Natural killer cell treated with Interleukin-12 subunit alpha and Interleukin-12 subunit beta and Interleukin-15 and Interleukin-18, amount 100 ng/mL, for 72 hours (primary cell): Measurements from ENCODE around the gene PRLR. TPM values are rescaled to one million over a fixed set of nuclear protein-coding genes. Genes with fewer than 3 reads are reported as not detected.
"Not testable (repeated sequence)": the region's sequence is repeated elsewhere in the genome, so short reads cannot be mapped to it uniquely, and the experiment has no call there.

Source experiments
- ATAC-seq, 2 donors: fragments of 150-1000 bp; cut with Tn5 transposase in 1 of 2; sonication (Bioruptor Pico), chemical (Tn5 transposase) in 1 of 2; 2 replicates each; pipeline ENCODE4 v1.10.0; 2021
- DNase-seq: peaks from one replicate; pipeline ENCODE4 v3.0.0; 2022; ENCODE audit warnings: low spot score
- H3K27ac Mint-ChIP-seq, 2 donors: 1 replicate in 1 of 2; 2 replicates in 1 of 2; pipeline ENCODE4 v1.8.0; 2022; ENCODE audit warnings: mixed read lengths in 2 of 2, mild to moderate bottlenecking in 1 of 2, moderate library complexity in 1 of 2
- H3K27me3 Mint-ChIP-seq, 2 donors: 1 replicate in 1 of 2; 2 replicates in 1 of 2; pipeline ENCODE4 v1.8.0; 2022; ENCODE audit warnings: mixed read lengths in 2 of 2
- H3K36me3 Mint-ChIP-seq: one replicate; pipeline ENCODE4 v1.8.0; 2022; ENCODE audit warnings: mixed read lengths
- H3K4me1 Mint-ChIP-seq, 2 donors: 1 replicate in 1 of 2; 2 replicates in 1 of 2; pipeline ENCODE4 v1.8.0; 2022; ENCODE audit warnings: low read depth in 2 of 2, mixed read lengths in 2 of 2, mild to moderate bottlenecking in 1 of 2
- H3K4me3 Mint-ChIP-seq: one replicate; pipeline ENCODE4 v1.8.0; 2022; ENCODE audit warnings: mixed read lengths
- H3K9me3 Mint-ChIP-seq: 2 replicates; pipeline ENCODE4 v1.8.0; 2022; ENCODE audit warnings: mixed read lengths
- total RNA-seq, 2 donors: library from RNA; stranded (reverse); gene quantifications; one replicate each; pipeline ENCODE4 v1.2.3, GENCODE V29; 2022

Gene PRLR
- total RNA-seq, 2 donors from 2014 or later, result not detected

DNA sequence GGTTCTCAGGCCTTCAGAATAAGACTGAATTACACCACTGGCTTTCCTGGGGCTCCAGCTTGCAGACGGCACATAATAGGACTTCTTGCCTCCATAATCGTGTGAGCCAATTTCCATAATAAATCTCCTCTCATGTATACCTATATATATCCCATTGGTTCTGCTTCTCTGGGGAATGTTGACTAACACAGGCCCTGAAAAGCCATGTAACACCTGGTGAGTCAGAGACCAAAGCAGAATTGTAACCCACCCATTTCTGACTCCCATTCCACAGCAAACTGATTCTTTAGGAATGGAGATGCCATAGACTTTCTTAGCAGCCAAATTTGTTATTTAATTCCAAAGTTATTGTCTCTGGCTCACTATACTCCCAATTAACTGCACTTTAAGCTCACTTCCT, 97.1 kb downstream of the PRLR start:
- Mint-ChIP-seq H3K4me1 (no peaks in the 10 kb centered on the region), H3K9me3 (peaks cover 7% of the 10 kb centered on the region), H3K27ac (no peak overlapping the region), H3K36me3 (no peaks in the 10 kb centered on the region), H3K27me3 (peaks cover 4 to 7% of the 10 kb centered on the region in 2 donors), H3K4me3 (no peak overlapping the region)
- no peak for ATAC-seq
- no peak for DNase-seq

DNA sequence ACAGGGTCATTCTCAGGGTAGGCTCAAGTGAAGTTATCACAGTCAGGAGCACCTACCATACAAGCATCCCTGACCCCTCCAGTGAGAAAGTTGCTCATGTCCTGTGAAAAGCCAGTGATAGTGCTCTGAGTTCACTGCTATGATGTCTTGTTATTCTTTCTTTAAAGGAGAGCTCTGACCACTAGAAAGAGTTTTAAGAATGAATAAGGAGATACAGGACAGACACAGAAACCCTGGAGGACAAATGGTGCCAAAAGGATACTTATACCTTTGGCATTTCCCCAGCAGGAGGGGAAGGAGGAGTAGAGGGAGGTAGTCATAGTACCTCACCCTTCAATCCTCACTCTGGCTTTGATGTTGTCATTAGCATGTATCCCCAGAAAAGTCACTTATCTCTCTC, 98.6 kb downstream of the PRLR start:
- no peak for DNase-seq
- peaks cover 4 to 7% of the 10 kb centered on the region in 2 donors for H3K27me3 Mint-ChIP-seq
- H3K9me3 Mint-ChIP-seq, result peaks cover 4% of the 10 kb centered on the region
- H3K27ac Mint-ChIP-seq, result no peak overlapping the region
- H3K36me3 Mint-ChIP-seq, result no peaks in the 10 kb centered on the region
- H3K4me1 Mint-ChIP-seq, result no peaks in the 10 kb centered on the region
- no peak for ATAC-seq
- H3K4me3 Mint-ChIP-seq, result no peak overlapping the region

DNA sequence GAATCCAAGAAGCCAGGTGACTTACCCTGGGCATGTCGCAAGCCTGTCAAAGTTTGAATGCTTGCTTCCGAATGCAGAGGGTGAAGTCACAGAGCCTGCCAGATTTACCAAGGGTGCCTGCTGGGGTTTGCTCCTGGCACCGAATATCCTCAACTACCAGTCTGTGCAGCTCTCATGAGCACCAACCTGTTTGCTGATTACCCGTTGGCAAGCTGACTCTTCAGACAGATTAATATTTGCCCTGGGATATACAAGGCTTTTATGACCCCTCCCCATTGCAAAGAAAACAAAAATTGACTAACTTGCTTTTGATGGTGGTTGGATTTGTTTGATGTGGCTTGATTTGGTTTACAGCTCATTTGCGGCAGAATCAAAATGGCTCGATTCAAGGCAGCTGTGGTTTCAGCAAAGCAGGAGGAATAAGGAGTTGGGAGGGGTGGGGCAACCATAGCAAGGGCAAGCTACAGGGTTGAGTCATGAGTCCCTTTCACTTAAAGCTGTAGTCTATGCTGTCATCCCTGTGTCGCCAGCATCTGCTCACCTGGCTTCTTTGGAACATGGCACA, 100.3 kb downstream of the PRLR start:
- H3K9me3 Mint-ChIP-seq, result peaks cover 4% of the 10 kb centered on the region
- no peak overlapping the region for H3K27ac Mint-ChIP-seq
- no peak overlapping the region for H3K4me3 Mint-ChIP-seq
- DNase-seq, result no peak
- peak in 1 of 2 donors; percentile 62 for ATAC-seq
- H3K36me3 Mint-ChIP-seq, result no peaks in the 10 kb centered on the region
- no peaks in the 10 kb centered on the region for H3K4me1 Mint-ChIP-seq
- H3K27me3 Mint-ChIP-seq, result peaks cover 4 to 7% of the 10 kb centered on the region in 2 donors

DNA sequence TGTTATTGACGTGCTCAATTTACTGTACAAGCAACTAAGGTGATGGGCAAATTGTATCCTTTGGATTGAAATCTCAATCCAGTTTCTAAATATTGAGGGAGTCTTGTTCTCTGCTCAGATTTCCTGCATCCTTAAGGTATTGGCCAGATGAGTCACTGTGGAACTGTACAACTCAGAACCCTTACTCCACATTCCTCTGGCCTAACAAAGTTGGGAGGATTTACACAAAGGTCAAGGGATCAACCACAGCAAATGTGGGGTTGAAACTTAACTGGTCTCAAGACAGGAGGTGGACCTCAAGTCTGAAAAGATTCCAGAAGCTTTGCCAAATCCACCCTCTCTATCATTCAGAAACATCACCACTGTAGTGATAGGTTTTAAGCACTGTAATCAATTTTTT, 101.0 kb downstream of the PRLR start:
- peaks cover 4 to 7% of the 10 kb centered on the region in 2 donors for H3K27me3 Mint-ChIP-seq
- H3K4me1 Mint-ChIP-seq, result no peaks in the 10 kb centered on the region
- H3K4me3 Mint-ChIP-seq, result no peak overlapping the region
- peaks cover 4% of the 10 kb centered on the region for H3K9me3 Mint-ChIP-seq
- no peaks in the 10 kb centered on the region for H3K36me3 Mint-ChIP-seq
- no peak overlapping the region for H3K27ac Mint-ChIP-seq
- DNase-seq (no peak), ATAC-seq (no peak)

DNA sequence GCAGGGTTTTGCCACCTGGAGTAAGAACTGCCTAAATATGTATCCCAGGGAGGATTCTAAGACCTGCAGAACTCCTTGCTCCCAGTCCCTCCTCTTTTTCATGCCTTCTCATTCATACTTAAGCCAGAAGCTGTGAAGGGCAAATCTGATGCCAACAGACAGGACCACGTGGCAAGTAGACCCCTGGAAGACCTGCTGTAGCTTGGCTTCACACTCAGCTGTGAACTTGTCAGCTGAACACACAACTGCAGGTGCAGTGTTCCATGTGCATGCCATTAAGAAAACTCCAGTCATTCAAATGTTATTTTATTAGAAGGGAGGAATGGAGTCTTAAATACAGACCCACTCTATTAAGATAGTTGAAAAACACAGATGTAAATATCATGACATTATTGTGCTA, 103.3 kb downstream of the PRLR start:
- Mint-ChIP-seq H3K4me1 (no peaks in the 10 kb centered on the region), H3K27me3 (peaks cover 4 to 7% of the 10 kb centered on the region in 2 donors)
- ATAC-seq, result no peak

DNA sequence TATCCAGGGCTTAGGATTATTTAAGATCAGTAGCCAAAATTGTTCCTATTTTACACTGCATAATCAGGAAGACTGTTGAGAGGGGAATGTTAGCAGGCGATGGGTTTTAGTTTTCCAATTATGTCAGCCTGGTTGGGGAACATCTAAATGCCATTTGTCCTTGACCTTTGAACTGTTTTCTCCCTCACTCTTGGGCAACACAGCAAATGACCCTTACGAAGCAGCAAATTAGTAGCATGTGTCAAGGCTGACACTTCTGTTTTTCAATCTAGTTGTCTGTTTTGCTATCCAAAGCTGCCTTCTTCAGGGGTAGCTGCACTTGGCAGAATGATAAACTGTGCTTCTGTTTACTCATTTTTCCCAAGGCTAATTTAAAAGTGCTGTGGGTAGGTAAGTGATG, 104.5 kb downstream of the PRLR start:
- no peak for DNase-seq
- no peaks in the 10 kb centered on the region for H3K36me3 Mint-ChIP-seq
- H3K27ac Mint-ChIP-seq, result no peak overlapping the region
- peaks cover 4 to 7% of the 10 kb centered on the region in 2 donors for H3K27me3 Mint-ChIP-seq
- no peak for ATAC-seq
- H3K9me3 Mint-ChIP-seq, result peaks cover 6% of the 10 kb centered on the region
- H3K4me3 Mint-ChIP-seq, result no peak overlapping the region
- no peaks in the 10 kb centered on the region for H3K4me1 Mint-ChIP-seq

More for the DNA sequence above, 103.3 kb downstream of the PRLR start:
- H3K36me3 Mint-ChIP-seq, result no peaks in the 10 kb centered on the region
- no peak overlapping the region for H3K4me3 Mint-ChIP-seq
- H3K9me3 Mint-ChIP-seq, result peaks cover 6% of the 10 kb centered on the region
- DNase-seq, result no peak
- no peak overlapping the region for H3K27ac Mint-ChIP-seq

DNA sequence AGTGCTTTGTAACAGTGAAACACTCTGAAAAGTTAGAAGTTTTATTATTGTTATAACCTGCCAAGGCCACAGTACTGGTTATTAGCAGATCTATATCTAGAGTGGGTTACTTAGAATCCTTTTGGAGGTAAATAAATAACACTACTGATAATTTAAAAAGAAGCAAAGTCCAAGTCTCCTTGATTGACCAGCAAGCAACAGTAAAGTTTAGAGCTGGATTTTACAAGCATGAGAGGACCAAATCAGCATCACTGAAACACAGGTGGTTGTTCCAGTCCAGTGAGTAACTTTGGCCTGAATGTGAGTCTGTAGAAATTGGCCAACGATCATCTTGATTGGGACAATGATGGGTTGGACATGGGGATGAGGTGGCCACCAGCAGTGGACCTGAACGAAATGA, 105.4 kb downstream of the PRLR start:
- Mint-ChIP-seq H3K9me3 (peaks cover 2% of the 10 kb centered on the region), H3K4me1 (no peaks in the 10 kb centered on the region), H3K36me3 (no peaks in the 10 kb centered on the region), H3K27ac (no peak overlapping the region), H3K4me3 (no peak overlapping the region), H3K27me3 (peaks cover 0 to 4% of the 10 kb centered on the region in 2 donors)
- DNase-seq (no peak), ATAC-seq (no peak)

DNA sequence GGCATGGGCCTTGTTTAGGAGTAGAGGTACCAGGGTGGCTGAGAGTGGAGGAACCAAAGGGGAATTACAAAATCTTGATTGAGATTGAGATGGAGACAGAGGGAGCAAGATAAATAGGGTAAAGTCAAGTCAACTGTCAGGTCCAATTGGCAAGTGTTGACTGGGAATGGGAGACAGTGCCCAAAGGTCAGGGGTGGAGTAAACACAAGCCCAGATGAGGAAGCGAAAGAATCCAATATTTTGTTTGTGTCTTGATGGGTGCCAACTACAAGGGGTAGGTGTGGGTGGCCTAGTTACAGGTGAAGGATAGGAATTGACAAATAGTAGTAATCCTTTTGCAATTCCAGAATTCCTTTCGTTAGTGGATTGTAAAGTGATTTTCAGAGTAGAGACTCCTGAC, 107.5 kb downstream of the PRLR start:
- Mint-ChIP-seq H3K27me3 (no peaks in the 10 kb centered on the region), H3K4me3 (no peak overlapping the region), H3K36me3 (no peaks in the 10 kb centered on the region), H3K9me3 (peaks cover 2% of the 10 kb centered on the region), H3K4me1 (no peaks in the 10 kb centered on the region), H3K27ac (no peak overlapping the region)
- DNase-seq, result no peak
- no peak for ATAC-seq

DNA sequence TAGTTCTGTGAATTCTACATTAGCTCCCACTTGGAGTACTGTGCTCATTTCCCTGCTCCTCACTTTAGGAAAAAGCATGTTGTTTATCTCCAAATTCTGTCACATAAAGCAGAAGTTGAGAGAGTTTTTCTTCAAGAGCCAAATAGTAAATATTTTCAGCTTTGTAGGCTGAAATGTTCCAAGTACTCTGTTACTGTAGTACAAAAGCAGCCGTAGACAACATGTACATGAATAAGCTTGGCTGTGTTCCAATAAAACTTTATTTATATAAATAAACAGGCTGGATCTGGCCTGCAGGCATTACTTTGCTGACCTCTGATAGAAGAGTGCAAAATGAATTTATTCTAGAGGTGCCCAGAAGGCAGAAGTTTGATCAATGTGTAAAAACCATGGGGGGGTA, 109.6 kb downstream of the PRLR start:
- H3K4me3 Mint-ChIP-seq, result no peak overlapping the region
- peaks cover 2% of the 10 kb centered on the region for H3K9me3 Mint-ChIP-seq
- no peak overlapping the region for H3K27ac Mint-ChIP-seq
- ATAC-seq (no peak), DNase-seq (no peak)
- no peaks in the 10 kb centered on the region for H3K4me1 Mint-ChIP-seq
- H3K36me3 Mint-ChIP-seq, result no peaks in the 10 kb centered on the region
- H3K27me3 Mint-ChIP-seq, result no peaks in the 10 kb centered on the region

DNA sequence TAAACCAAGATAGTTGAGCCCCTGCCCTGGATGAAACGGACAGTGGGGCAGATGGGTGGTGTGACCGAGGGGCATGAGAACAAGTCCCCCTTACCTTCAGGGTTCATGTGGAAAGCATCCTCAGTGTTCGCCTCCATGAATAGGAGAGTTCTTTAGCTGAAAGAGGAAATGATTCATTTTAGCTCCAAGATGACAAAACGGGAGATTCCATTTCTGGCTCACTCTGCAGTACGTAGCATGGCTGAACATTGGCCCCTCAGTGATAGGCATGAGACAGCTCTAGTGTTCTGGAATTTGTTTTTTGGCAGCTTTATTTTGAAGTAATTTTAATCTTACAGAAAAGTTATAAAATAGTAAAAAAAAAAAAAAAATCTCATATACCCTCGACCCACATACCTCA, 112.3 kb downstream of the PRLR start:
- Mint-ChIP-seq H3K36me3 (no peaks in the 10 kb centered on the region), H3K9me3 (peaks cover 2% of the 10 kb centered on the region), H3K27ac (no peak overlapping the region), H3K4me1 (no peaks in the 10 kb centered on the region), H3K27me3 (no peaks in the 10 kb centered on the region), H3K4me3 (no peak overlapping the region)
- DNase-seq (no peak), ATAC-seq (no peak)

DNA sequence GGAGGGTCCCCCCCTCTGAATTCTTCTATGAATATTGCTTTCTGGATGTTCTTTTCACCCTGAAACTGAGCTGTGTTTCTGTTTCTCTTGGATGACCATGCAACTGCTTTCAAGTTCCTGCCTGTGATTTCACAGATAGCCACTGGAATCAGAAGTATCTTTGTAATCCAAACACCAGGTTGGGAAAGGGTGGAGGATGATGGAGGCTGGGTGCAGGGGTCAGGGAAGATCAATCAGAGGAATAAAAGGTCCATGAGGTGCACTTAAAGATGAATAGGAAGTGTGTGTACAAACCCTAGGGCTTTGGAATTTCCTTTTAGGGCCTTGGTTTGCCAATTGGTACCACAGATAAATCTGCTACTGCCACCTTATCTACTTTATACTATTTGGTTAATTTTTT, 114.4 kb downstream of the PRLR start:
- ATAC-seq, result no peak
- Mint-ChIP-seq H3K27ac (no peak overlapping the region), H3K27me3 (no peaks in the 10 kb centered on the region), H3K9me3 (no peaks in the 10 kb centered on the region), H3K4me1 (no peaks in the 10 kb centered on the region), H3K36me3 (no peaks in the 10 kb centered on the region), H3K4me3 (no peak overlapping the region)
- DNase-seq, result no peak

DNA sequence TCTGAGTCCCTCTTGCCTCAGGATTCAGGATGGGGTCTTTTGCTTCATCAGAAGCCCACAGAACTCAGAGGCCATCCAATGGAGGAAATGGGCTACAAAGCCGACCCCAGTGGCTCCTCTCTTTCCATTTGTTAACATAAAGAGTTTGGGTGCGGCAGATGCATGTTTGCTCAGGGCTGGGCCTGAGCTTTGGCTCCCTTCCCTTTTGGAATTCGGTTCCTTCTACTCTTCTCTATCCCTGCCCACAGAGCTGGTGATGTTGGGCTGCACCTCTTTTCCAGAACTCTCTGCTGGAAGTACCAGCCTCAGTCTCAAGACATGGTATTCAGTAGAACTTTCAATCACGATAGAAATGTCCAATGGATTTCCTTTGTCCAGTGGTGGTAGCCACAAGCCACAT, 115.6 kb downstream of the PRLR start:
- H3K4me1 Mint-ChIP-seq, result no peaks in the 10 kb centered on the region
- no peaks in the 10 kb centered on the region for H3K27me3 Mint-ChIP-seq
- no peaks in the 10 kb centered on the region for H3K9me3 Mint-ChIP-seq
- DNase-seq (no peak), ATAC-seq (no peak)
- no peak overlapping the region for H3K4me3 Mint-ChIP-seq
- H3K36me3 Mint-ChIP-seq, result no peaks in the 10 kb centered on the region
- no peak overlapping the region for H3K27ac Mint-ChIP-seq

DNA sequence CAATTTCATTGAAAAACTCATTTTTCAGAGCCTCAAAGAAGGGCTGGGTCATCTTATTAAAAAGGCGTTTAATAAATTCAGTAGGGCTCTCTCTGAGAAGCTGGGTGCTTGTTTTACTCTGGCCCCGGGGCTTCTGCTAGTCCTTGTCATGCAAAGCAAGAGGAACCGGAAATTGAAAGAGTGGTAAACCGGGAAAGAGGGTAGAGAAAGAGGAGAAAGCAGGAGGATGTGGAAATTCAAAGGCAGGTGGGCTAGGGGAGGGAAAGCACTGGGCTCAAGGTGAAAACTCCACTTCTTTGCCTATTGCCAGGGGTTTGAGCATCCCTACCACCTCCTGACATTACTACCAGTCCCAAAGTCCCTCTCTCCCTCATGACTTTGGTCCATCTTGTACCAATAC, 118.0 kb downstream of the PRLR start:
- no peak for ATAC-seq
- no peaks in the 10 kb centered on the region for H3K9me3 Mint-ChIP-seq
- no peaks in the 10 kb centered on the region for H3K4me1 Mint-ChIP-seq
- no peaks in the 10 kb centered on the region for H3K27me3 Mint-ChIP-seq
- DNase-seq, result no peak
- H3K27ac Mint-ChIP-seq, result no peak overlapping the region
- no peak overlapping the region for H3K4me3 Mint-ChIP-seq
- H3K36me3 Mint-ChIP-seq, result no peaks in the 10 kb centered on the region

DNA sequence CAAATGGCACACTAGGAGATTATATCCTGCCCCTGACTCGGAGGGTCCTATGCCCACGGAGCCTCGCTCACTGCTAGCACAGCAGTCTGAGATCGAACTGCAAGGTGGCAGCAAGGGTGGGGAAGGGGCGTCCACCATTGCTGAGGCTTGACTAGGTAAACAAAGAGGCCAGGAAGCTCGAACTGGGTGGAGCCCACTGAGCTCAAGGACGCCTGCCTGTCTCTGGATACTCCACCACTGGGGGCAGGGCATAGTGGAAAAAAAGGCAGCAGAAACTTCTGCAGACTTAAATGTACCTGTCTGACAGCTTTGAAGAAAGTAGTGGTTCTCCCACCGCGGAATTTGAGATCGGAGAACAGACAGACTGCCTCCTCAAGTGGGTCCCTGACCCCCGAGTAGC, 125.7 kb downstream of the PRLR start:
- not testable (repeated sequence) for H3K4me1 Mint-ChIP-seq, H3K9me3 Mint-ChIP-seq, H3K27me3 Mint-ChIP-seq, ATAC-seq, H3K36me3 Mint-ChIP-seq, H3K4me3 Mint-ChIP-seq, H3K27ac Mint-ChIP-seq, DNase-seq

DNA sequence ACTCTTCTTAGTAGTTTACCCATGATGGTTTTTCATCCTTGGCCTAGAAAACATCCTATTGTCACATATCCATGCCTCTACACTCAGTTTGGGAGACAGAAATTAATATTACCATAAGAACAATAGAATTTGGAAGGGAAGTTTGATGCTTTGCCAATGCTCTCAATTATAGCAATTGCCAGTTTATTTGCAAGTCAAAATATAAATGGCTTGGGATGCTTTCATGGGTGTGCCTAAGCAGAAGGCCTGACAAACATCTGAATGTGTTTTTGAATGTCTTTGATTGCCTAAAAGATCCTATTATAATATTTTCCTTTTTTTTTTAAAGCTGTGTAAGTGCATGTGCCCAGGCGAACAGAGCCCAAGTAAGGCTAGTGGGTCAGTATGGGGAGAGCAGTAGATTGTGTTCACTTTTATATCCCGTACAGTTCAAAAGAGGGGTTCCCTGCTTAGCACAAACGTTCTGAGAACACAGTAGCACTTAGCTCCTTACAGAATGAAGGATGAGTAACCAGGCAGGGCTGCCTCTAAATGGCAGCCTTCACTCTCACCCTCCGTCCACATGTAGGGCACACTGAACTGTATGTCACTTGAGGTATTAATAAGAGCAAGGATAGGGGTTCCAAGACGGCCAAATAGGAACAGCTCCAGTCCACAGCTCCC, 126.5 kb downstream of the PRLR start:
- Mint-ChIP-seq H3K27me3 (peaks cover 0 to 7% of the 10 kb centered on the region in 2 donors), H3K4me3 (no peak overlapping the region), H3K27ac (no peak overlapping the region), H3K36me3 (no peaks in the 10 kb centered on the region), H3K9me3 (peaks cover 3% of the 10 kb centered on the region), H3K4me1 (no peaks in the 10 kb centered on the region)
- no peak for DNase-seq
- ATAC-seq, result no peak
